Brain microvascular endothelial cell (primary cell): ENCODE data around the gene CHTF8.
A peak's percentile ranks its signal among the peaks of the same experiment; 100 is the strongest.
"Not testable (repeated sequence)": the region's sequence is repeated elsewhere in the genome, so short reads cannot be mapped to it uniquely, and the experiment has no call there.

Experiments
- DNase-seq: peaks from one replicate; pipeline ENCODE4 v3.0.0-alpha.2; 2020
- H3K27ac ChIP-seq: fragments of 250-450 bp; sonication (Bioruptor Pico); 2 replicates; pipeline ENCODE4 v1.5.1; 2020; ENCODE audit warnings: mild to moderate bottlenecking, moderate library complexity
- H3K27me3 ChIP-seq: fragments of 250-450 bp; sonication (Bioruptor Pico); replicated peaks from 2 replicates; pipeline ENCODE4 v1.5.1; 2020; ENCODE audit warnings: mild to moderate bottlenecking
- H3K36me3 ChIP-seq: fragments of 250-450 bp; sonication (Bioruptor Pico); replicated peaks from 2 replicates; pipeline ENCODE4 v1.5.1; 2020; ENCODE audit warnings: mild to moderate bottlenecking
- H3K4me3 ChIP-seq: 2 replicates; pipeline ENCODE4 v1.5.1; 2011; ENCODE audit warnings: low read depth, mild to moderate bottlenecking, control low read depth, low read length, moderate library complexity
- CTCF ChIP-seq: IDR thresholded peaks from 2 replicates; pipeline ENCODE4 v1.5.1; 2011; ENCODE audit warnings: low read depth, mild to moderate bottlenecking, moderate library complexity, low read length, control low read depth, inconsistent platforms; ENCODE audit errors: missing control alignments
- in situ Hi-C: cut with HindIII; loops from 2 replicates; pipeline ENCODE4 v1.10.0; 2017; ENCODE audit warnings: low sequenced_read_pairs, low pct_ligation_motif_present

CHTF8 gene

DNA sequence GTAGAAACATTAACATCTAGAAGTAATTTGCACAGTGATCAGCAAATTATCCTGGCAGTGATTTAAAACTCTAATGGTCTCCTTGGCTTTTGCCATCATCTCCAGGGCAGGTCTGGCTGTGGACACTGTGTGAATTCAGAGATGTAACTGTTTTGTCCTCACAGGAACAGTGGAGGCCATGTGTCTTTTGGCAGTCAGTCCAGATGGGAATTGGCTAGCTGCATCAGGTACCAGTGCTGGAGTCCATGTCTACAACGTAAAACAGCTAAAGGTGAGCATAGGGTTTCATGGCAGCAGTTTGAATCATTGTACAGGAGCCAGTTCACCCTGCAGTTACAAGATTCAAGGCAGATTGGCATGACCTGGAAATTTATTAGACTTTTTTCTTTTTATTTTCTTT, 27.8 kb upstream of the CHTF8 start:
- peaks cover 74% of the 10 kb centered on the region for H3K36me3 ChIP-seq
- no peak for TF ChIP-seq CTCF
- DNase-seq, result no peak
- no peak overlapping the region for H3K4me3 ChIP-seq
- no peaks in the 10 kb centered on the region for H3K27me3 ChIP-seq
- in situ Hi-C loops, result no loop called here
- no peak overlapping the region for H3K27ac ChIP-seq

GRCh38 chr16:69157196-69157595, 24.8 kb upstream of the CHTF8 start:
- in situ Hi-C loops, result no loop called here
- Histone ChIP-seq H3K27me3 (no peaks in the 10 kb centered on the region), H3K27ac (no peak overlapping the region), H3K4me3 (no peak overlapping the region), H3K36me3 (peaks cover 79% of the 10 kb centered on the region)
- no peak for DNase-seq
- no peak for TF ChIP-seq CTCF

DNA sequence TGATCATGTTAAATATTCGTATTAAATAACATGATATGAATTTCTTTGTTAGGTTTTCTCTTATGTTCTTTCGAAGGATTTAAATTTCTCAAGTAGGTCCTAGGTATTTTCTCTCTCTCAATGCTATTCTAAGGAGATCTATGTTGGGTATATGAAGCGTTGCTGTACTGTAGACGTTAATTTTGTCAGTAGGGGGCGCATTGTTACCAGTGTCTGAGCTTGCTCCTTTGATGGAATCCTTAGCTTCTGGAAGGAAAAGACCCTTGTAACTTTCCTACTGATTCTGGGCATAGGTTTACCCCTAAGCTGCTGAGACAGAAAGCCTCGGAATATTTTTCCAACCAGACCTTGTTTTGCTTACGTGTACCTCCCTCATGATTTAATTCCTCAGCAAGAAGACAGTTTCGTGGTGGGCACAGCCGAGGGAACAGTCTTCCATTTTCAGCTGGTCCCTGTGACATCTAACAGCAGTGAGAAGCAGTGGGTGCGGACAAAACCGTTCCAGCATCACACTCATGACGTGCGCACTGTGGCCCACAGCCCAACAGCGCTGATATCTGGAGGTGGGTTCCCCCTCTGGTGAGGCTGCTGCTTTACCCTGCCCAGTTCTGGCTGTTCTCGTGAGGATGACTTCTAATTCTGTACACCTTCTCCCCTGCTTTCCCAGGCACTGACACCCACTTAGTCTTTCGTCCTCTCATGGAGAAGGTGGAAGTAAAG, 17.9 kb upstream of the CHTF8 start:
- peak; percentile 78 for DNase-seq
- H3K36me3 ChIP-seq, result peaks cover 65% of the 10 kb centered on the region
- no peaks in the 10 kb centered on the region for H3K27me3 ChIP-seq
- in situ Hi-C loops, result no loop called here
- TF ChIP-seq CTCF, result peak; percentile 76
- H3K27ac ChIP-seq, result no peak overlapping the region
- H3K4me3 ChIP-seq, result no peak overlapping the region

DNA sequence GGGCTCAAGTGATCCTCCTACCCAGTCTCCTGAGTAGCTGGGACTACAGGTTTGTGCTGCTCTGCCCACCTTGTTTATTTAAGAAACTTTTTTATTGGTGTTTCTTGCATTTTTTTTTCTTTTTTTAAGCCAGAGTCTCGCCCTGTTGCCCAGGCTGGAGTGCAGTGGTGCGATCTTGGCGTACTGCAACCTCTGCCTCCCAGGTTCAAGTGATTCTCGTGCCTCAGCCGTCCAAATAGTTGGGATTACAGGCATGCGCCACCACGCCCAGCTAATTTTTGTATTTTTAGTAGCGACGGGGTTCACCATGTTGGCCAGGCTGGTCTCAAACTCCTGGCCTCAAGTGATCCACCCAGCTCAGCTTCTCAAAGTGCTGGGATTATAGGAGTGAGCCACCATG, 17.2 kb upstream of the CHTF8 start:
- peaks cover 63% of the 10 kb centered on the region for H3K36me3 ChIP-seq
- in situ Hi-C loops, H3K4me3 ChIP-seq, DNase-seq, H3K27ac ChIP-seq, H3K27me3 ChIP-seq: not testable (repeated sequence)

DNA sequence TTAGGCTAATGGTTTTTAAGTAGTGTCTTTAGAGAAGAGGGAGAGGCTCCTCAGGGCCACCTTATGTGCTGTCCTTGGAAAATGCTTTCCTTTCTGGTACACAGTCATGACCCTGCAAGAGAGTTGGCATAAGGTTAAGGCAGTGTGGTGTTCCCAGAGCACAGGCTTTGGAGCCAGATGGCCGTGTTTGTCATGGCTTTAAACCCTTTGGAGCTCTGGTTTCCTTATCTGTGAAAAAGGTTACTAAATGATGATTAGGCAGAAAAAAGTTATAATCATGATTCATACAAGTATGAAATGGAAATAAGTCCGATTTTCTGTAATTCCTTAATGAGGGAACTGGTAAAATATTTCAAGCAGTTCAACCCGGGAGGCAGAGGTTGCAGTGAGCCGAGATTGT, 13.3 kb upstream of the CHTF8 start:
- H3K27ac ChIP-seq, result no peak overlapping the region
- no peak for DNase-seq
- no peak overlapping the region for H3K4me3 ChIP-seq
- H3K27me3 ChIP-seq, result no peaks in the 10 kb centered on the region
- H3K36me3 ChIP-seq, result peaks cover 63% of the 10 kb centered on the region
- TF ChIP-seq CTCF, result no peak
- in situ Hi-C loops, result no loop called here

DNA sequence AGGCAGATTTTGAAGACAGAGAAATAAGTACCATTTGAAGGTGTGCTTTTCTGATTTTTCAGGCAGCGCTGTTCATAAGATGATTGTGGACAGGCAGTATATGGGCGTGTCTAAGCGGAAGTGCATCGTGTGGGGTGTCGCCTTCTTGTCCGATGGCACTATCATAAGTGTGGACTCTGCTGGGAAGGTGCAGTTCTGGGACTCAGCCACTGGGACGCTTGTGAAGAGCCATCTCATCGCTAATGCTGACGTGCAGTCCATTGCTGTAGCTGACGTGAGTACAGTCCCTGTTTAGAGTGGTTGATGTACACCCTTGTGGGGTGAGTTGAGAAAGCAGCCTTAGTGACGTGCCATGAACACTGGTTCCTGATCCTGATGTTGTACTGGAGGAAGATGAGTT, 10.7 kb upstream of the CHTF8 start:
- no peak for DNase-seq
- H3K36me3 ChIP-seq, result peaks cover 66% of the 10 kb centered on the region
- H3K4me3 ChIP-seq, result no peak overlapping the region
- no peak overlapping the region for H3K27ac ChIP-seq
- no peaks in the 10 kb centered on the region for H3K27me3 ChIP-seq
- peak; percentile 26 for TF ChIP-seq CTCF
- in situ Hi-C loops, result no loop called here
